ENCODE data around the gene SPAG9.

The SPAG9 gene

GRCh38 chr17:50920891-50921586 is 199.6 kb downstream of the SPAG9 start:
- Histone ChIP-seq H3K36me3 (ENCODE audit: low read depth) (no peaks in the 10 kb centered on the region), H3K27me3 (ENCODE audit: insufficient read depth, poor library complexity, severe bottlenecking) (no peaks in the 10 kb centered on the region), H3K4me1 (ENCODE audit: insufficient read depth, poor library complexity, severe bottlenecking) (peaks cover 48% of the 10 kb centered on the region), H3K27ac (ENCODE audit: poor library complexity, severe bottlenecking) (peak overlapping the region; percentile 54), H3K4me3 (ENCODE audit: severe bottlenecking) (no peak overlapping the region), H3K9me3 (ENCODE audit: severe bottlenecking) (no peaks in the 10 kb centered on the region)
- no peak for ATAC-seq (ENCODE audit: low read depth)
- TF ChIP-seq CTCF (IDR thresholded peaks at IDR 0.05; ENCODE audit: poor library complexity, severe bottlenecking) = no peak
- no peak for DNase-seq (ENCODE audit: low spot score)

- peaks cover 45% of the 10 kb centered on the region for H3K4me1 ChIP-seq (ENCODE audit: insufficient read depth, poor library complexity, severe bottlenecking)
- H3K27ac ChIP-seq (ENCODE audit: poor library complexity, severe bottlenecking) = peak overlapping the region; percentile 4
These were observed 200.6 kb downstream of the SPAG9 start for GRCh38 chr17:50920041-50920410.

GRCh38 chr17:50919321-50920040 is 201.2 kb downstream of the SPAG9 start:
- ATAC-seq (ENCODE audit: low read depth) = peak; percentile 89
- Histone ChIP-seq H3K4me1 (ENCODE audit: insufficient read depth, poor library complexity, severe bottlenecking) (peaks cover 39% of the 10 kb centered on the region), H3K4me3 (ENCODE audit: severe bottlenecking) (no peak overlapping the region), H3K36me3 (ENCODE audit: low read depth) (no peaks in the 10 kb centered on the region), H3K27ac (ENCODE audit: poor library complexity, severe bottlenecking) (peak overlapping the region; percentile 4), H3K27me3 (ENCODE audit: insufficient read depth, poor library complexity, severe bottlenecking) (no peaks in the 10 kb centered on the region), H3K9me3 (ENCODE audit: severe bottlenecking) (no peaks in the 10 kb centered on the region)
- TF ChIP-seq CTCF (IDR thresholded peaks at IDR 0.05; ENCODE audit: poor library complexity, severe bottlenecking) = no peak
- peak; percentile 92 for DNase-seq (ENCODE audit: low spot score)

More at GRCh38 chr17:50920041-50920410, 200.6 kb downstream of the SPAG9 start:
- Histone ChIP-seq H3K27me3 (ENCODE audit: insufficient read depth, poor library complexity, severe bottlenecking) (no peaks in the 10 kb centered on the region), H3K4me3 (ENCODE audit: severe bottlenecking) (no peak overlapping the region), H3K9me3 (ENCODE audit: severe bottlenecking) (no peaks in the 10 kb centered on the region), H3K36me3 (ENCODE audit: low read depth) (no peaks in the 10 kb centered on the region)
- no peak for TF ChIP-seq CTCF (IDR thresholded peaks at IDR 0.05; ENCODE audit: poor library complexity, severe bottlenecking)
- DNase-seq (ENCODE audit: low spot score) (no peak), ATAC-seq (ENCODE audit: low read depth) (no peak)

- no peak for TF ChIP-seq CTCF (IDR thresholded peaks at IDR 0.05; ENCODE audit: poor library complexity, severe bottlenecking)
- H3K4me1 ChIP-seq (ENCODE audit: insufficient read depth, poor library complexity, severe bottlenecking) = peaks cover 37% of the 10 kb centered on the region
- H3K36me3 ChIP-seq (ENCODE audit: low read depth) = no peaks in the 10 kb centered on the region
- H3K9me3 ChIP-seq (ENCODE audit: severe bottlenecking) = no peaks in the 10 kb centered on the region
- no peaks in the 10 kb centered on the region for H3K27me3 ChIP-seq (ENCODE audit: insufficient read depth, poor library complexity, severe bottlenecking)
- no peak overlapping the region for H3K27ac ChIP-seq (ENCODE audit: poor library complexity, severe bottlenecking)
- DNase-seq (ENCODE audit: low spot score) = no peak
- no peak overlapping the region for H3K4me3 ChIP-seq (ENCODE audit: severe bottlenecking)
- no peak for ATAC-seq (ENCODE audit: low read depth)
These were observed 201.8 kb downstream of the SPAG9 start for GRCh38 chr17:50918933-50919296.
